ENCODE results near the gene FAF2.

GRCh38 chr5:176497852-176498251 lies 49.7 kb downstream of the FAF2 start:
- TF ChIP-seq POLR2A (IDR thresholded peaks at IDR 0.05; ENCODE audit: low read depth, low read length) (no peak), POLR2AphosphoS5 (IDR thresholded peaks at IDR 0.05; ENCODE audit: low read depth, low read length) (no peak), TAF1 (IDR thresholded peaks at IDR 0.05; ENCODE audit: borderline replicate concordance, low read depth, low read length) (no peak)
